Measurements from ENCODE around the gene ZFP82.

ZFP82 gene

DNA sequence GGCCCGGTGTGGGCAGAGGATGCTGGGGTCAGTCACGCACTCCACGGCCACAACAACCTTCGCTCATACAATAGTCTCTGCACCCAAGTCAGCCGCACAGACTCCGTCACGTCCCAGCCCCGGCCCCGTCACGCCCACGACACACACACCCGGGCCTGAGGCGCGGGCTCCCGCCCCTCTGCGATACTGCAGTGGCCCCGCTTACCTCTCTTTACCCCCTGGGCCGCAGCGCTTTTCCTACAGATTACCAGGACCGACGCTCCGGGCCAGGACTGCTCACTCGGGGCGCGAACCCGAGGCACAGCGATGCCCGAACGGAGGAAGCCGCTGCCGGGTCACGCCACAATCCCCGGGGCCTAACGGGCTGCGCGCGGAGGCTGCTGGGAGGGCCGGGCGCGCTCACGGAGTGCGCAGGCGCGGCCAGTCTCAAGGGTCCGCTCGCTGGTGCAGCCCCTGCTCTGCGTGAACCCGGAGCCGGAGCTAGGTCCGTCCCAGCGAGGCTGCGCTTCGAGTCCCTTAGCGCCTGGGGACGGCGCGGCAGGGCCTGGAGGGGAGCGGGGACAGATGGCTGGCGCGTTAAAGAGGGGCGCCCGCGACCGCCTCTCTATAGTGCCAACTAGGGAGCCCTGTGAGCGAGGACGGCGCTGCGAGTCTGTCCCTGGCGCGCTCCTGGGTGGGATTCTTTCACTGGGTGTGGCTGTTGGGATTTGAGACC is at the start of gene ZFP82:
Gene ZFP82 (minus strand): TSS at position 358 of the 715 bp plus-strand sequence. CDS start 8,855 bp downstream, outside the sequence.
- peak; percentile 36 to 88 (median 70) for DNase-seq

DNA sequence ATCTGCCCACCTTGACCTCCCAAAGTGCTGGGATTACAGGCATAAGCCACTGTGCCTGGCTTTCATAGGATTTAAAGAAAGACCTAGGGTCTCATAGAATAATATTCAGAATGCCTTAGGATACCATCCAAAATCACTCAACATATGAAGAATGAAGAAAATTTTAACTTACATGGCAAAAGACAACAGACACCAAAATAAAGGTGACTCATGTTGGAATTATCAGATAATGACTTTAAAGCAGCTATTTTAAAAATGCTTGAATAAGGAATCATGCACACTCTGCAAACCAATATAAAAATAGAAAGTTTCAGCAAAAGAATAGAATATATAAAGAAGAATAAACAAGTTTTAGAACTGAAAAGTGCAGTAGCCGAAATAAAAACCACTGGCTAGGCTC is 41.6 kb upstream of the ZFP82 start:
- DNase-seq, result no peak

DNA sequence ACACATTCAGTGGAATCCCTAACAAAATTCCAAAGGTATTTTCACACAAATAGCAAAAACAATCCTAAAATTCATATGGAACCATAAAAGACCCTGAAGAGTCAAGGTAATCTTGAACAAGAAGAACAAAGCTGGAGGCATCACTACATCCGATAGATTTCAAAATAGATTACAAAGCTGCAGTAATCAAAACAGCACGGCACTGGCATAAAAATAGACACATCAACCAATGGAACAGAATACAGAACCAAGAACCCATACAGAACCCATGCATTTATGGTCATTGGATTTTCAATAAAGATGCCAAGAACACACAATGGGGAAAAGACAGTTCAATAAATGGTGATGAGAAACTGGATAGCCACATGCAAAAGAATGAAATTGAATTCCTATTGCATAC is 38.4 kb upstream of the ZFP82 start:
- no peak for DNase-seq

DNA sequence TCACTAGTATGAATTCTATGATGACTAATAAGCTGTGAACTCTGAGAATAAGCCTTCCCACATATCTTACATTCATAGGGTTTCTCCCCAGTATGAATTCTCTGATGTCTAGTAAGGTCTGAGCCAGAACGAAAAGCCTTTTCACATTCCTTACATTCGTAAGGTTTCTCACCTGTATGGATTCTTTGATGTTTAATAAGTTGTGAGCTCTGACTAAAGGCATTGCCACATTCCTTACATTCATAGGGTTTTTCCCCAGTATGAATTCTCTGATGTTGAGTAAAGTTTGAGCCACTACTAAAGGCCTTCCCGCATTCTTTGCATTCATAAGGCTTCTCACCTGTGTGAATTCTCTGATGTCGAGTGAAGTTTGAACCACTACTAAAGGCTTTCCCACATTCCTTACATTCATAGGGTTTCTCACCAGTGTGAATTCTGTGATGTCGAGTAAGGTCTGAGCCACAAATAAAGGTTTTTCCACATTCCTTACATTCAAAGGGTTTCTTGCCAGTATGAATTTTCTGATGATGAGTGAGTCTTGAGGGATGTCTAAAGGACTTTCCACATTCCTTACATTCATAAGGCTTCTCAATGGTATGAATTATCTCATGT is 30.7 kb upstream of the ZFP82 start:
- DNase-seq, result no peak

DNA sequence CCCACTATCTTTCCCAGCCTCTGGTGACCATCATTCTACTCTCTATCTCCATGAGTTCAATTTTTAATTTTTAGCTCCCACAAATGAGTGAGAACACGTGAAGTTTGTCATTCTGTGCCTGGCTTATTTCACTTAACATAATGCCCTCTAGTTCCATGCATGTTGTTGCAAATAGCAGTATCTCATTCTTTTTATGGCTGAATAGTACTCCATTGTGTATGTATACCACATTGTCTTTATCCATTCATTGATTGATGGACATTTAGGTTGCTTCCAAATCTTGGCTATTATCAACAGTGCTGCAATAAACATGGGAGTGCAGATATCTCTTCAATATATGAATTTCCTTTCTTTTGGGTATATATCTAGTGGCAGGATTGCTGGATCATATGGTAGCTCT is 22.9 kb upstream of the ZFP82 start:
- no peak for DNase-seq

DNA sequence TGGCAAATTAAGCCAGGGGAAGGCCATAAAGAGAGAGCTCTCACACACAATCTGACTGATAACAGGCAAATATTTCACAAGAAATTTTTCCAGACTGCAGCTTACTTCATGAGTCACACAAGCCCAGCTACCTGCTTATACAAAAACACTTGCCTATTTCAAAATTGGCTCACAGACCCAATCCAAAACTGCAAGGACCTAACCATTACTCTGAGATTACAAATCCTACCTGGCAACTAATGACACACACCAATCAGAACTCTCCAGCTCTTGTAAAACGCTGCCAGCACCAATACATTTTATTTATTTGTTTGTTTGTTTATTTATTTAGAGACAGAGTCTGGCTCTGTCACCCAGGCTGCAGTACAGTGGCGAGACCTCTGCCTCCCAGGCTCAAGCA is 18.1 kb upstream of the ZFP82 start:
- DNase-seq, result no peak

DNA sequence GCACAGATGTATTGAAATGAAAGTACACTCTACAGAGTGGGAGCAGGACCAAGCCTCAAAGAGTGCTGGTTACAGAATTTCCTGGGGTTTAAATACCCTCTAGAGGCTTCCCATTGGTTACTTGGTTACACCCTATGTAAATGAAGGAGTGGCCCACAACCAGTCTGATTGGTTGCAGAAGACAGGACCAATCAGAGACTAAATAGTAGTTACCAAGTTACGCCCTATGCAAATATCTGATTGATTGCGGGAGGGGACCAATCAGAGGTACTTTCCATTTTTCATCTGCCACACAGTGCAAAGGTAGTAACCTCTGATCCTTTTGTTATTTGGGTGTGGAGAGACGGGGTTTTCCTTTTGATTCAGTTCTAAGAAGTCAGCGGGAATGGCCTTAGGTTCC is 5.5 kb upstream of the ZFP82 start:
- no peak for DNase-seq

DNA sequence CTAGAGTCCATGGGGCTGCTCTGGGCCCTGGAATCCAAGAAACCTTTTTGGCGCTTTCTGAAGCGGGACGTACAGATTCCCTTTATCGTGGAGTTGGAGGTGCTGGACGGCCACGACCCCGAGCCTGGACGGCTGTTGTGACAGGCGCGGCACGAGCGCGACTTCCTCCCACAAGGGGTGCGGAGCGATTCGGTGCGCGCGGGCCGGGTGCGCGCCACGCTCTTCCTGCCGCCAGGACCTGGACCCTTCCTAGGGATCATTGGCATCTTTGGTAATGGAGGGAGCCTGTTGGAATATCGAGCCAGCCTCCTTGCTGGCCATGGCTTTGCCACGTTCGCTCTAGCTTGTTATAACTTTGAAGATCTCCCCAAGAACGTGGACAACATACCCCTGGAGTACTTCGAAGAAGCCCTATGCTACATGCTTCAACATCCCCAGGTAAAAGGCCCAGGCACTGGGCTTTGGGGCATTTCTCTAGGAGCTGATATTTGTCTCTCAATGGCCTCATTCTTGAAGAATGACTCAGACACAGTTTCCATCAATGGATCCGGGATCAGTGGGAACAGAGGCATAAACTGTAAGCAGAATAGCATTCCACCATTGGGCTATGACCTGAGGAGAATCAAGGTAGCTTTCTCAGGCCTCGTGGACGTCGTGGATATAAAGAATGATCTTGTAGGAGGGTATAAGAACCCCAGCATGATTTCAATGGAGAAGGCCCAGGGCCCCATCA is 3.5 kb upstream of the ZFP82 start:
- peak in 4 of 51 donors; percentile 3 to 28 (median 14) for DNase-seq

DNA sequence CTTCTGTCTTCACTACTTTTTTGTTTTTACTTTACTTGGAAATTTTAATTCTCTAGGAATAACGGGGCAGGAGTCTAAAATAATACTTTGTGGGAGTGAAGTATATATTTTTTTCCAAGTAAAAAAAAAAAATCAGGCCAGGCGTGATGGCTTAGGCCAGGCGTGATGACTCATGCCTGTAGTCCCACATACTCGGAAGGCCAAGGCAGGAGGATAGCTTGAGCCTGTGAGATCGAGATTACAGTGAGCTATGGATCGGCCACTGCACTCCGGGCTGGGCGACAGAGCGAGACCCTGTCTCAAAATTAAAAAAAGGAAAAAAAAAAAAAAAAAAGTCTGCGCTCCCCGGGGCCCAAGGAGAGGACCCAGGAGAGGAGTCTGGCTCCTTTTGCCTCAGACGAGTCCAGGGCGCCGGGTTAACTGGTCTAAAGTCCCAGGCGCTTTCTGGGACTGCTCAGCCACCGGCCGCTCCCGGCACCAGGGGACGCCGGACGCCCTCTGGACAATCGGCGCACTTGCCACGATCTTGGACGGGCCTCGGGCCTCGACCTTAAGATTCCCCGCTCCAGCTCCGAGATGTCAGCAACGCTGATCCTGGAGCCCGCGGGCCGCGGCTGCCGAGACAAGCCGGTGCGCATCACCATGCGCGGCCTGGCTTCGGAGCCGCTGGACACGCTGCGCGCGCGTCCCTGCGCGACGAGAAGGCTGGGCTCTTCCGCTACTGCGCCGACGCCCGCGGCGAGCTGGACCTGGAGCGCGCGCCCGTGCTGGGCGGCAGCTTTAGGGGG is 2.7 kb upstream of the ZFP82 start:
- DNase-seq, result peak in 24 of 51 donors; percentile 1 to 41 (median 8)

DNA sequence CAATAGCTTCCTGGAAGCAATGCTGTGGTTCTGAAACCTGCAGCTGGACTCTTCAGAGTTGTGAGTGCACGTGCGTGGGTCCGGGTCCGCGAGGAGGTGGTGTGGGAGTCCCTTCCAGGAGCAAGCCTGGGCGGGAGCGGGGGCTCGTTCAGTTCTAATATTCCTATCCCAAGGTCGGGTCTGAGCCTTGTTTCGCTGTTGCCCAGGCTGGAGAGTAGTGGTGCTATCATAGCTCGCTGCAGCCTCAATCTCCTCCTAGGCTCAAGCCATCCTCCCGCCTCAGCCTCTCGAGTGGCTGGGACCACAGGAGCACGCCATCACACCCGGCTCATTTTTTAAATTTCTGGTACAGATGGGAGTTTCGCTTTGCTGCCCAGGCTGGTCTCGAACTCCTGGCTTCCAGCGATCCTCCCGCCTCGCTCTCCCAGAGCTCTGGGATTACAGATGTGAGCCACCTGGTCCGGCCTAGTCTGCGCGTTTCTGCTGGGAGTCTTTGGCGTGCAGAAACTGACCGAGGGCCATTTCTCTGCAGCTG is 625 bp downstream of the ZFP82 start:
- DNase-seq, result peak in 12 of 51 donors; percentile 1 to 80 (median 20)

DNA sequence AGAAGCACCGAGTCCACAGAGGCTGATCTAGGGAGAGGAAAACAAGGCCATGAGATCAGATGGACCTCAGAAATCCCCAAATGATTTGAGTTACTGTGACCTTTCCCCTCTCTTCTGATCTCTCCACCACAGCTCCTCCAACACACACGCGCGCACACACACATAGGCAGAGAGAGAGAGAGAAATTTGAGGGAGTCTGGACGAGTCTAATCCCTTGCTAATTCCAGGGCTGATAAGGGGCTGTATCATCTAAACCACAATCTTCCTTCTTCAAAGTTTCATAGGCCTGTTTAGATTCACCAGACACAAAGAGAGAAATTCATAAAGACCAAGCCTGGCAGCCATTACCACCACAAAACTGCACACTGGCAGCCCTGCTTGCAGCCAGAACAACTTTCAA is 8.6 kb downstream of the ZFP82 start:
- DNase-seq, result no peak

DNA sequence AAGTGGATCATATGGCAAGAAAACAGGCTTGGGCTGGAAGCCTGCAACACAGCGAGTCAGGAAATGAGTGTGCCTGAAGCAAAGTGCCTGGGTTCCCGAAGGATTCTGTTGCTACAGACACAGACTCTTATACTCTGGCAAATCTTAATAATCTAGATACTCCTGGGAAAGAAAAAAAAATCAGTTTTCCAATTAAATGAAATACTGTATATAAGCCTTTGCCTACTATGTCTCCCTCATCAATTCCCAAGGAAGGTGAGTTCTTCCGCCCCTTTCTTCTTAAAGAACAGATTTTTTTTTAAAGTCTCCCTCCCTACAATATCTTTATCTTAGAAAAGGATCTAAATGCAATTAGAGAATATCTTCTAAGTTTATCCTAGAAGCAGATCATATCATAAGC is 10.3 kb downstream of the ZFP82 start:
- no peak for DNase-seq

DNA sequence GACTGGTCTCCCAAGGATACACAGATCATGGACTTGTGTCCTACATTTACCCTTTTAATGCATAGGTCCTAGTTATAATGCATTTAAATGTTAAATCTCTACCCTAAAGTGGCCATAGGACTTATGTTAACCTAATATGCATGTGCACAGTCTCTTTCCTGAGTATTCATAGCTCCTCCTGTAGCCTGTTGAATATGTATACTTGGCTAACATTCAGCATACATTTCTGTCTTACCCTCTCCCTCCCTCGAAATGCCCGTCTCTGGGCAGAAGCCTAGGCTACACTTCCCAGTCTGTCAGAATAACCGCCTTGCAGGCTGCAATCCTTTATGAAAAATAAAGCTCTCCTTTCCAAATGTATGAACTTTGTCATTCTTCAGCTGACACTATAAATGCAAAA is 13.9 kb downstream of the ZFP82 start:
- no peak for DNase-seq

DNA sequence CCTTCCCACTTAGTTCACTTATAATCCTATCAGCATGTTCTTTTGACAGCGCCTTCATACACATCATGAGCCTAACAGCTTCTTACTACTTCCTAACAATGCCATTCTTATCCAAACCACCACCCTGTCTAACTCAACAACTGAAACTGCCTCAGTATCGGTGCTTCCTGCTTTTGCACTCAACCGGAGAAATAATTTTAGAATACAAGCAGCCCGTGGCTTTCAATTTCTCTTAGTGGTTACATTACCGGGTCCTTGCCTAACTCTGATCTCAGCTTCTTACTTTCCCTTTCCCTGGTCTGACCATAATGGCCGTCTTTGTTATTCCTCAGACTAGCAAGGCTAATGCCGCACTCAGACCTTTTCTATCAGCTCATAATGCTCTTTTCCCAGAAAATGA is 17.0 kb downstream of the ZFP82 start:
- no peak for DNase-seq

DNA sequence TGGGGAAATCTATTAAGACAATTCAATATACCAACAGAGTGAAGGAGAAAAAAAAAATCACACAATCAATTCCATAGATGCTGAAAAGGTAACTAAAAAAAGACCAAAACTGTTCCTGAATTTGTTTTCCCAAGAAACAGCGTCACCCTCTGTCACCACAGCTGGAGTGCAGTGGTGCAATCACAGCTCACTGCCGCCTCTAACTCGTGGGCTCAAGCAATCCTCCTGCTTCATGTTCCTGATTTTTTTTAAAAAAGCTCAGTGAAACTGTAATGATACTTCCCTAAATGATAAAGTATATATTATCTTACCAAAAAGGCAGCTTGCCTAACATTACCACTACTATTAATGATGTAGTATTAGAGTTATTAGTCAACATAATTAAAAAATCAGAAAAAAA is 19.9 kb downstream of the ZFP82 start:
- no peak for DNase-seq

DNA sequence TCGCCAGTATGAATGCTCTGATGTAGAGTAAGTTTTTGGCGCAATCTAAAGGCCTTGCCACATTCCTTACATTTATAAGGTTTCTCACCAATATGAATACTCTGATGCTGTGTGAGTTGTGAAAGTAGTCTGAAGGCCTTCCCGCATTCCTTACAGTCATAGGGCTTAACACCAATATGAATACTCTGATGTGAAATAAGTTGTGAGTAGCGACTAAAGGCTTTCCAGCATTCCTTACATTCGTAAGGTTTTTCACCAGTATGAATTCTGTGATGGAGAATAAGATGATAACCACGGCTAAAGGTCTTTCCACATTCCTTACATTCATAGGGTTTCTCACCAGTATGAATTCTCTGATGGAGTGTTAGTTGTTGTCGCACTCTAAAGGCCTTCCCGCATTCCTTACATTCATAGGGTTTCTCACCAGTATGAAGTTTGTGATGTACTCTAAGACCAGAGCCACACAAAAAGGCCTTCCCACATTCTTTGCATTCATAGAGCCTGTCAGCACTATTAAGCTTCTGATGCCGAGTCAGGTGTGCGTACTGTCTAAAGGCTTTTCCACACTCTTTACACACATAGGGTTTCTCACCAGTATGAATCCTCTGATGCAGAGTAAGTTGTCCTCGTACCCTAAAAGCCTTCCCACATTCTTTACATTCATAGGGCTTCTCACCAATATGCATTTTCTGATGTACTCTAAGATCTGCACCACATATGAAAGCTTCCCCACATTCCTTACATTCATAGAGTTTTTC is 25.3 kb downstream of the ZFP82 start:
- DNase-seq, result no peak

DNA sequence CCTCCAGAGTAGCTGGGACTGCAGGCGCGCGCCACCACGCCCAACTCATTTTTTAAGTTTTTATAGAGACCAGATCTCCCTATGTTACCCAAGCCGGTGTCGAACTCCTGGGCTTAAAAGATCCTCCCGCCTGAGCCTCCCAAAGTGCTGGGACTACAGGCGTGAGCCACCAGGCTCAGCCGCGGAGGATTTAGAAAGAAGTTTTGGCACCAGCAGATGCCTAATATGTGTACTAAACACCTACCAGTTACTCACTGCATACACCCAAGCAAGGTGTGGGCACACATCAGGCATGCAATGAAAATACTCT is 39.0 kb downstream of the ZFP82 start:
- DNase-seq, result no peak

DNA sequence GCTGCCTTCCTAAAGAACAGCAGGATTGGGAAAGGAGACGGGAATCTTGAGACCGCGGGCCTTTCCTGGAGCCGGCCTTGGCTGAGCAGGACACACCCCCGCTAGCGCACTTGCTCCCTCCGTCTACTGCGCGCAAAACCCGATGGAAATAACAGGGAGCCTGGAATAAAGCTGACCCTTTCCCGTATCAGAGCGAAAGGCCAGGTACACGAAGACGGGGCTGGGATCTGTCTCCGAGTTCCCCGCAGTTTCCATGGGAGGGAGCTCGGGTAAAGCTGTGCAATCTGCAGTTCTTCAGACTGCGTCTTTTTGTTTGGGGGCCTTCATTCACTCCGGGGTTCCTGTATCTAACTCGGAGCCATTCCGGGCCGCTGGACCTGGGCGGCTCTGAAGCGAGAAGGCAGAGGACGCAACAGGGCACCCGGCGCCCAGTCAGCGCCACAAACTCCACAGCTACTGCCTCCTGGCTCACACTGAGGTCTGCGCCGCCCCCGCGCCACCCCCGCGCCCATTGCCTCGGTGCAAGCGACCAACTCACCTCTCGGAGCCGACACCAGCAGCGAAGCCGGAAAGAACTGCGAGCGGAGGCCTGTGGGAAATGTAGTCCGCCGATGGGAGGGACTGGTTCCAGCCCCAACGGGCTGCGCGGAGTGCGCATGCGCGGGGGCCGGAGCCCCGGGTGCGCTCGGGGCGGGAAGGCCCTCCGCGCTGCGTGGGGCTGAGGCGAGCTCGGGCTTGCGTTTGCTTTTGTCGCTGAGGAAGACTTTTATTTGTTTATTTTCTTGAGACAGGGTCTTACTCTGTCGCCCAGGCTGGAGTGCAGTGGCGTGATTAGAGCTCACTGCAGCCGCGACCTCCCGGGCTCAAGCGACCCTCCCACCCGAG is 39.6 kb downstream of the ZFP82 start, which contains the start of gene ZFP14:
Gene ZFP14 (minus strand): TSS at position 577 of the 885 bp plus-strand sequence. CDS start 11,309 bp downstream, outside the sequence.
- peak; percentile 58 to 96 (median 89) for DNase-seq

DNA sequence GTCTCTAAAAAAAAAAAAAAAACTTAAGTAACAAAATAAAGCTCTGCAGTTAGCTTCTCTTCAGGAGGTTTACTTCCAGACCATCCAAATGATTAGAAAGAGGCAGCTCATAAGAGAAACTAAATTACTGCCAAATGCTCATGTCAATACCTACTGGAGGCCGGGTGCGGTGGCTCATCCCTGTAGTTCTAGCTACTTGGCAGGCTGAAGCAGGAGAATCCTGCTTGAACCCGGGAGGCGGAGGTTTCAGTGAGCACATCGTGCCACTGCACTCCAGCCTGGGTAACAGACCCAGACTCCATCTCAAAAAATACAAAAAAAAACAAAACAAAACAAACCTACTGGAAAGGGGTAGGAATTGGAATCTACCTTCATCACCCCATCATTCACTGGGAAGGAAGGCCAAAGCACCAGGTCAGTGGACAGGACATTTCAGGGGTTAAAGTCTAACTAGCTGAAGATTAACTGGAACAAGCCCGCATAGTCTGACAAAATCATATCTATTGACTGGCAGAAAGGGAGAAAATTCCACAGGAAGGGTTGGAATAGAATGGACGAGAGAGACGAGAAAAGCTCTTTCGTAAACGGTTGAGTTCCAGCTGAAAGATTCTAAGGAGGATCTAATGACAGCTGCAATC is 40.8 kb downstream of the ZFP82 start:
- DNase-seq, result peak in 2 of 51 donors; percentile 0 to 37

All from hypothalamus (tissue), 51 donors.